SK-N-SH (cell line): Measurements from ENCODE around the gene CCDC178. TPM values are rescaled to one million over a fixed set of nuclear protein-coding genes. Genes with fewer than 3 reads are reported as not detected.

ENCODE experiments used
- CTCF ChIA-PET: fragments of 300-600, 350-600 bp; formaldehyde crosslinking; extraction: SDS; loops from one replicate; lab custom pipeline; 2021; lab: Yijun Ruan, JAX
- POLR2A ChIA-PET: fragments of 350-600 bp; sonication (Branson Sonifier 250); formaldehyde crosslinking; extraction: SDS; loops from one replicate; lab custom pipeline; 2020; ENCODE audit warnings: antibody characterized with exemption, inconsistent platforms; lab: Yijun Ruan, JAX
- DNase-seq: peaks from one replicate; pipeline ENCODE4 v3.0.0; 2012
- H2AFZ ChIP-seq: fragments of 200-600 bp; sonication (generic); 2 replicates; pipeline ENCODE4 v1.8.1; 2016; ENCODE audit warnings: antibody characterized with exemption, mild to moderate bottlenecking, low read depth
- H3F3A ChIP-seq: fragments of 200-600 bp; sonication (generic); replicated peaks from 2 replicates; pipeline ENCODE3; 2016; ENCODE audit warnings: antibody characterized with exemption, mild to moderate bottlenecking; ENCODE audit not compliant: insufficient read depth
- H3K27ac ChIP-seq, 2 experiments: fragments of 200-500 bp in 1 of 2; fragments of 200-600 bp in 1 of 2; sonication (Bioruptor generic) in 1 of 2; sonication (generic), shearing (Covaris generic) in 1 of 2; 2 replicates each; pipeline versions ENCODE4 v1.5.1 to v1.6.1; 2014 to 2016; ENCODE audit warnings: low read depth in 2 of 2, inconsistent platforms in 1 of 2, low read length in 1 of 2, mild to moderate bottlenecking in 1 of 2, mixed read lengths in 1 of 2
- H3K27me3 ChIP-seq: fragments of 200-600 bp; sonication (generic), shearing (Covaris generic); 2 replicates; pipeline ENCODE4 v1.6.1; 2016; ENCODE audit warnings: mixed run types; ENCODE audit not compliant: insufficient read depth
- H3K36me3 ChIP-seq, 2 experiments: fragments of 200-500 bp in 1 of 2; fragments of 200-600 bp in 1 of 2; sonication (Bioruptor generic) in 1 of 2; sonication (generic) in 1 of 2; replicated peaks in 1 of 2; 2 replicates each; pipeline versions ENCODE3 to v1.5.1; 2014 to 2016; ENCODE audit warnings: low read length in 1 of 2, mild to moderate bottlenecking in 1 of 2; ENCODE audit not compliant: insufficient read depth in 2 of 2, control insufficient read depth in 1 of 2
- H3K4me1 ChIP-seq, 2 experiments: fragments of 200-500 bp in 1 of 2; fragments of 200-600 bp in 1 of 2; sonication (Bioruptor generic) in 1 of 2; sonication (generic), shearing (Covaris generic) in 1 of 2; 2 replicates each; pipeline versions ENCODE4 v1.5.1 to v1.6.1; 2014 to 2016; ENCODE audit warnings: low read depth in 1 of 2, low read length in 1 of 2, mixed run types in 1 of 2; ENCODE audit not compliant: insufficient read depth in 2 of 2, control insufficient read depth in 1 of 2
- H3K4me2 ChIP-seq: fragments of 200-600 bp; sonication (generic), shearing (Covaris generic); 2 replicates; pipeline ENCODE4 v1.6.1; 2017; ENCODE audit warnings: mixed run types
- H3K4me3 ChIP-seq, 2 experiments: fragments of 200-500 bp in 1 of 2; fragments of 200-600 bp in 1 of 2; sonication (Bioruptor generic) in 1 of 2; sonication (generic), shearing (Covaris generic) in 1 of 2; 2 replicates each; pipeline versions ENCODE4 v1.5.1 to v1.8.1; 2014 to 2016; ENCODE audit warnings: low read depth in 2 of 2, inconsistent platforms in 1 of 2, low read length in 1 of 2, mild to moderate bottlenecking in 1 of 2, mixed read lengths in 1 of 2, moderate library complexity in 1 of 2
- H3K79me2 ChIP-seq: fragments of 200-600 bp; sonication (generic); 2 replicates; pipeline ENCODE4 v1.8.1; 2017; ENCODE audit warnings: mild to moderate bottlenecking; ENCODE audit not compliant: insufficient read depth
- H3K9ac ChIP-seq: fragments of 200-600 bp; sonication (generic); 2 replicates; pipeline ENCODE4 v1.6.1; 2017; ENCODE audit warnings: mixed run types
- H3K9me2 ChIP-seq: fragments of 200-600 bp; sonication (generic); 2 replicates; pipeline ENCODE4 v1.6.1; 2017; ENCODE audit warnings: mixed run types
- H3K9me3 ChIP-seq: fragments of 200-600 bp; sonication (generic); 2 replicates; pipeline ENCODE4 v1.6.1; 2017; ENCODE audit warnings: mixed run types, mild to moderate bottlenecking, moderate library complexity
- H4K20me1 ChIP-seq: fragments of 200-600 bp; sonication (generic); 2 replicates; pipeline ENCODE4 v1.6.1; 2017; ENCODE audit warnings: mild to moderate bottlenecking, mixed run types; ENCODE audit not compliant: insufficient read depth
- CTCF ChIP-seq: fragments of 200-600 bp; sonication (generic); IDR thresholded peaks from 2 replicates; pipeline ENCODE4 v1.6.1; 2017; ENCODE audit warnings: antibody characterized with exemption, mild to moderate bottlenecking, moderate library complexity
- ELF1 ChIP-seq: IDR thresholded peaks from 2 replicates; pipeline ENCODE4 v1.4.0; 2012
- EP300 ChIP-seq, 2 experiments: IDR thresholded peaks; 2 replicates each; pipeline versions ENCODE4 v1.4.0 to v1.6.1; 2012; ENCODE audit warnings: borderline replicate concordance in 1 of 2, low read depth in 1 of 2, low read length in 1 of 2
- EZH2phosphoT487 ChIP-seq: fragments of 200-600 bp; sonication (generic); IDR thresholded peaks from 2 replicates; pipeline ENCODE4 v1.6.1; 2017; ENCODE audit warnings: low read depth, mixed run types, mild to moderate bottlenecking, antibody characterized with exemption, moderate library complexity, borderline replicate concordance
- GABPA ChIP-seq: IDR thresholded peaks from 2 replicates; pipeline ENCODE4 v1.4.0; 2012; ENCODE audit warnings: low read depth, mild to moderate bottlenecking
- GATA2 ChIP-seq: sonication (generic); formaldehyde crosslinking; IDR thresholded peaks from 2 replicates; pipeline ENCODE4 v1.5.0; 2020; ENCODE audit warnings: mild to moderate bottlenecking, missing genetic modification reagents
- JUND ChIP-seq: IDR thresholded peaks from 2 replicates; pipeline ENCODE4 v1.4.0; 2012
- RCOR1 ChIP-seq: fragments of 150-350 bp; IDR thresholded peaks from 2 replicates; pipeline ENCODE4 v1.6.1; 2017; ENCODE audit warnings: antibody characterized with exemption, low read length
- TCF12 ChIP-seq: IDR thresholded peaks from 2 replicates; pipeline ENCODE4 v1.4.0; 2012
- TEAD4 ChIP-seq: IDR thresholded peaks from 2 replicates; pipeline ENCODE4 v1.4.0; 2012; ENCODE audit warnings: mild to moderate bottlenecking, borderline replicate concordance; ENCODE audit not compliant: insufficient read depth
- WGBS: methylation state at CpG from one replicate; pipeline ENCODE4 v1.1.6; 2017; ENCODE audit warnings: low lambda C conversion rate; 5-methylcytosine and 5-hydroxymethylcytosine counted together
- polyA plus RNA-seq, 3 experiments: library from polyadenylated mRNA; depleted of rRNA; stranded (reverse); fragments of >200 nt; gene quantifications; 2 replicates each; pipeline ENCODE4 v1.2.3, GENCODE V29; 2012
- TF ChIP-seq, protein P1 (sequence below): IDR thresholded peaks from 2 replicates; pipeline ENCODE4 v1.6.1; 2012; ENCODE audit warnings: mild to moderate bottlenecking, low read depth, low read length, moderate library complexity
- TF ChIP-seq, protein P2 (sequence below): IDR thresholded peaks from 2 replicates; pipeline ENCODE4 v1.4.0; 2012; ENCODE audit warnings: low read depth
- TF ChIP-seq, protein P3 (sequence below): fragments of 150-350 bp; IDR thresholded peaks from 2 replicates; pipeline ENCODE4 v1.6.1; 2016; ENCODE audit warnings: mild to moderate bottlenecking, low read depth, low read length

Gene CCDC178
- polyA plus RNA-seq, 1 of the 3 experiments (the other 2 are of a cell fraction): not detected

- Histone ChIP-seq H3K27ac (no peak overlapping the region), H3K4me1 (no peaks in the 10 kb centered on the region), H3K4me3 (no peak overlapping the region), H4K20me1 (no peaks in the 10 kb centered on the region), H2AFZ (no peak overlapping the region), H3K4me2 (no peak overlapping the region), H3K9me2 (no peaks in the 10 kb centered on the region), H3K79me2 (no peaks in the 10 kb centered on the region), H3K27me3 (no peaks in the 10 kb centered on the region), H3K9ac (no peak overlapping the region), H3K36me3 (no peaks in the 10 kb centered on the region), H3F3A (no peaks in the 10 kb centered on the region), H3K9me3 (no peaks in the 10 kb centered on the region)
- TF ChIP-seq TEAD4 (no peak), ELF1 (no peak), GABPA (no peak), CTCF (no peak), RCOR1 (no peak), TCF12 (no peak)
- TF ChIP-seq, protein P1, sequence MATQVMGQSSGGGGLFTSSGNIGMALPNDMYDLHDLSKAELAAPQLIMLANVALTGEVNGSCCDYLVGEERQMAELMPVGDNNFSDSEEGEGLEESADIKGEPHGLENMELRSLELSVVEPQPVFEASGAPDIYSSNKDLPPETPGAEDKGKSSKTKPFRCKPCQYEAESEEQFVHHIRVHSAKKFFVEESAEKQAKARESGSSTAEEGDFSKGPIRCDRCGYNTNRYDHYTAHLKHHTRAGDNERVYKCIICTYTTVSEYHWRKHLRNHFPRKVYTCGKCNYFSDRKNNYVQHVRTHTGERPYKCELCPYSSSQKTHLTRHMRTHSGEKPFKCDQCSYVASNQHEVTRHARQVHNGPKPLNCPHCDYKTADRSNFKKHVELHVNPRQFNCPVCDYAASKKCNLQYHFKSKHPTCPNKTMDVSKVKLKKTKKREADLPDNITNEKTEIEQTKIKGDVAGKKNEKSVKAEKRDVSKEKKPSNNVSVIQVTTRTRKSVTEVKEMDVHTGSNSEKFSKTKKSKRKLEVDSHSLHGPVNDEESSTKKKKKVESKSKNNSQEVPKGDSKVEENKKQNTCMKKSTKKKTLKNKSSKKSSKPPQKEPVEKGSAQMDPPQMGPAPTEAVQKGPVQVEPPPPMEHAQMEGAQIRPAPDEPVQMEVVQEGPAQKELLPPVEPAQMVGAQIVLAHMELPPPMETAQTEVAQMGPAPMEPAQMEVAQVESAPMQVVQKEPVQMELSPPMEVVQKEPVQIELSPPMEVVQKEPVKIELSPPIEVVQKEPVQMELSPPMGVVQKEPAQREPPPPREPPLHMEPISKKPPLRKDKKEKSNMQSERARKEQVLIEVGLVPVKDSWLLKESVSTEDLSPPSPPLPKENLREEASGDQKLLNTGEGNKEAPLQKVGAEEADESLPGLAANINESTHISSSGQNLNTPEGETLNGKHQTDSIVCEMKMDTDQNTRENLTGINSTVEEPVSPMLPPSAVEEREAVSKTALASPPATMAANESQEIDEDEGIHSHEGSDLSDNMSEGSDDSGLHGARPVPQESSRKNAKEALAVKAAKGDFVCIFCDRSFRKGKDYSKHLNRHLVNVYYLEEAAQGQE: no peak
- TF ChIP-seq, protein P2, sequence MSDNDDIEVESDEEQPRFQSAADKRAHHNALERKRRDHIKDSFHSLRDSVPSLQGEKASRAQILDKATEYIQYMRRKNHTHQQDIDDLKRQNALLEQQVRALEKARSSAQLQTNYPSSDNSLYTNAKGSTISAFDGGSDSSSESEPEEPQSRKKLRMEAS: no peak
- 35% methylated on average over 1 of the region's 1 CpG for WGBS
- POLR2A ChIA-PET: no interaction called here
- CTCF ChIA-PET: interaction anchor here (1.5 kb wide), 1 partner anchor 28 kb away, joined by 3 read pairs; no protein-coding TSS in a partner anchor
- DNase-seq: no peak
These were observed 201.2 kb downstream of the CCDC178 start for GRCh38 chr18:33239298-33239697.

GRCh38 chr18:33232318-33232626 is 208.2 kb downstream of the CCDC178 start:
- no peak overlapping the region for H3K9ac ChIP-seq
- H3K9me2 ChIP-seq: no peaks in the 10 kb centered on the region
- H4K20me1 ChIP-seq: no peaks in the 10 kb centered on the region
- H3K36me3 ChIP-seq: no peaks in the 10 kb centered on the region
- H3K9me3 ChIP-seq: no peaks in the 10 kb centered on the region
- no peaks in the 10 kb centered on the region for H3K79me2 ChIP-seq
- H3K4me3 ChIP-seq: peak overlapping the region in 1 of 2 experiments; percentile 2; a peak in 1 of 4 replicates
- DNase-seq: no peak
- no peak overlapping the region for H3K4me2 ChIP-seq
- TF ChIP-seq CTCF (no peak), JUND (no peak), EP300 (IDR thresholded peaks at IDR 0.05; ENCODE audit: borderline replicate concordance in 1 of 2, low read depth in 1 of 2, low read length in 1 of 2) (no peak), EZH2phosphoT487 (no peak), GATA2 (no peak)
- TF ChIP-seq, protein P3, sequence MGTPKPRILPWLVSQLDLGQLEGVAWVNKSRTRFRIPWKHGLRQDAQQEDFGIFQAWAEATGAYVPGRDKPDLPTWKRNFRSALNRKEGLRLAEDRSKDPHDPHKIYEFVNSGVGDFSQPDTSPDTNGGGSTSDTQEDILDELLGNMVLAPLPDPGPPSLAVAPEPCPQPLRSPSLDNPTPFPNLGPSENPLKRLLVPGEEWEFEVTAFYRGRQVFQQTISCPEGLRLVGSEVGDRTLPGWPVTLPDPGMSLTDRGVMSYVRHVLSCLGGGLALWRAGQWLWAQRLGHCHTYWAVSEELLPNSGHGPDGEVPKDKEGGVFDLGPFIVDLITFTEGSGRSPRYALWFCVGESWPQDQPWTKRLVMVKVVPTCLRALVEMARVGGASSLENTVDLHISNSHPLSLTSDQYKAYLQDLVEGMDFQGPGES: no peak
- CTCF ChIA-PET: interaction anchor here (0.6 to 3.2 kb wide), 63 partner anchors 9 to 1227 kb away, joined by 3 to 48 read pairs (median 4); no protein-coding TSS in a partner anchor
- POLR2A ChIA-PET: no interaction called here
- no peak overlapping the region for H2AFZ ChIP-seq
- no peaks in the 10 kb centered on the region for H3F3A ChIP-seq
- H3K27ac ChIP-seq: no peak overlapping the region
- peaks cover 0 to 4% of the 10 kb centered on the region in 2 experiments; a peak in 1 of 4 replicates for H3K4me1 ChIP-seq
- no peaks in the 10 kb centered on the region for H3K27me3 ChIP-seq
